HepG2 (cell line): ENCODE results near the gene DNAJA2. TPM values are rescaled to one million over a fixed set of nuclear protein-coding genes. Genes with fewer than 3 reads are reported as not detected.

Experiments used
- ATF7 ChIP-seq, 2 experiments: fragments of 450-650 bp in 1 of 2; sonication (generic) in 1 of 2; formaldehyde crosslinking in 1 of 2; IDR thresholded peaks; 2 replicates each; pipeline versions ENCODE4 v1.4.0 to v1.6.1; 2016 to 2020; ENCODE audit warnings: antibody characterized with exemption in 1 of 2, mild to moderate bottlenecking in 1 of 2, missing genetic modification reagents in 1 of 2
- ELF3 ChIP-seq: IDR thresholded peaks from 2 replicates; pipeline ENCODE4 v1.6.1; 2016; ENCODE audit warnings: missing genetic modification reagents, missing compliant biosample characterization
- FLYWCH1 ChIP-seq: sonication (generic); formaldehyde crosslinking; IDR thresholded peaks from 2 replicates; pipeline ENCODE4 v1.8.1; 2023; ENCODE audit warnings: mild to moderate bottlenecking, missing genetic modification reagents
- KLF13 ChIP-seq: sonication (generic); formaldehyde crosslinking; IDR thresholded peaks from 2 replicates; pipeline ENCODE4 v1.4.0; 2020; ENCODE audit warnings: mild to moderate bottlenecking, missing genetic modification reagents
- MED1 ChIP-seq: sonication (generic); formaldehyde crosslinking; IDR thresholded peaks from 2 replicates; pipeline ENCODE4 v1.4.0; 2020; ENCODE audit warnings: missing genetic modification reagents
- ZBTB39 ChIP-seq: sonication (generic); formaldehyde crosslinking; IDR thresholded peaks from 2 replicates; pipeline ENCODE4 v1.5.0; 2020; ENCODE audit warnings: missing genetic modification reagents
- ZFP91 ChIP-seq: sonication (generic); formaldehyde crosslinking; IDR thresholded peaks from 2 replicates; pipeline ENCODE4 v1.9.0; 2022; ENCODE audit warnings: missing genetic modification reagents, mild to moderate bottlenecking, borderline replicate concordance
- ZNF350 ChIP-seq: sonication (generic); formaldehyde crosslinking; IDR thresholded peaks from 2 replicates; pipeline ENCODE4 v1.4.0; 2020; ENCODE audit warnings: mild to moderate bottlenecking, low read depth, missing genetic modification reagents, borderline replicate concordance
- ZNF816 ChIP-seq: sonication (generic); formaldehyde crosslinking; IDR thresholded peaks from 2 replicates; pipeline ENCODE4 v1.8.0; 2022; ENCODE audit warnings: missing genetic modification reagents, mild to moderate bottlenecking, borderline replicate concordance
- polyA plus RNA-seq, 8 experiments: library from polyadenylated mRNA; depleted of rRNA in 3 of 8; stranded (reverse) in 7 of 8; unstranded in 1 of 8; fragments of >200 nt; fragmentation: Illumina TruSeq in 4 of 8; extraction: Trizol in 4 of 8; gene quantifications; 2 replicates each; pipeline versions ENCODE4 v1.2.1 to v1.2.3, GENCODE V29; 2011 to 2016; ENCODE audit warnings: low read depth in 4 of 8, missing spikeins in 1 of 8, mixed read lengths in 1 of 8; ENCODE audit not compliant: insufficient read depth in 1 of 8
- total RNA-seq, 5 experiments: library from RNA; depleted of rRNA; stranded (reverse); fragments of >200 nt; fragmentation: Illumina TruSeq; extraction: Trizol; gene quantifications; 2 replicates each; pipeline ENCODE4 v1.2.3, GENCODE V29; 2016; ENCODE audit warnings: low read depth in 1 of 5
- TF ChIP-seq, protein P1 (sequence below): IDR thresholded peaks from 2 replicates; pipeline ENCODE4 v1.6.1; 2012; ENCODE audit warnings: low read length, improper control_type of control experiment
- TF ChIP-seq, protein P2 (sequence below): fragments of 450-650 bp; IDR thresholded peaks from 2 replicates; pipeline ENCODE4 v1.6.1; 2017
- TF ChIP-seq, protein P3 (sequence below): sonication (generic); formaldehyde crosslinking; IDR thresholded peaks from 2 replicates; pipeline ENCODE4 v1.4.0; 2020; ENCODE audit warnings: missing genetic modification reagents

DNAJA2 gene
- total and polyA plus RNA-seq, 2 of the 13 experiments (the other 11 are each of a cell fraction or from before 2014, with no cell fraction given) = 25.4 to 176 TPM

GRCh38 chr16:46929378-46930332 is 43.8 kb downstream of the DNAJA2 start (continued):
- TF ChIP-seq ZNF816 (CRISPR knock-in tag) = no peak
- no peak for TF ChIP-seq ZBTB39 (CRISPR knock-in tag)
- TF ChIP-seq FLYWCH1 (CRISPR knock-in tag) = no peak
- TF ChIP-seq, protein P1, sequence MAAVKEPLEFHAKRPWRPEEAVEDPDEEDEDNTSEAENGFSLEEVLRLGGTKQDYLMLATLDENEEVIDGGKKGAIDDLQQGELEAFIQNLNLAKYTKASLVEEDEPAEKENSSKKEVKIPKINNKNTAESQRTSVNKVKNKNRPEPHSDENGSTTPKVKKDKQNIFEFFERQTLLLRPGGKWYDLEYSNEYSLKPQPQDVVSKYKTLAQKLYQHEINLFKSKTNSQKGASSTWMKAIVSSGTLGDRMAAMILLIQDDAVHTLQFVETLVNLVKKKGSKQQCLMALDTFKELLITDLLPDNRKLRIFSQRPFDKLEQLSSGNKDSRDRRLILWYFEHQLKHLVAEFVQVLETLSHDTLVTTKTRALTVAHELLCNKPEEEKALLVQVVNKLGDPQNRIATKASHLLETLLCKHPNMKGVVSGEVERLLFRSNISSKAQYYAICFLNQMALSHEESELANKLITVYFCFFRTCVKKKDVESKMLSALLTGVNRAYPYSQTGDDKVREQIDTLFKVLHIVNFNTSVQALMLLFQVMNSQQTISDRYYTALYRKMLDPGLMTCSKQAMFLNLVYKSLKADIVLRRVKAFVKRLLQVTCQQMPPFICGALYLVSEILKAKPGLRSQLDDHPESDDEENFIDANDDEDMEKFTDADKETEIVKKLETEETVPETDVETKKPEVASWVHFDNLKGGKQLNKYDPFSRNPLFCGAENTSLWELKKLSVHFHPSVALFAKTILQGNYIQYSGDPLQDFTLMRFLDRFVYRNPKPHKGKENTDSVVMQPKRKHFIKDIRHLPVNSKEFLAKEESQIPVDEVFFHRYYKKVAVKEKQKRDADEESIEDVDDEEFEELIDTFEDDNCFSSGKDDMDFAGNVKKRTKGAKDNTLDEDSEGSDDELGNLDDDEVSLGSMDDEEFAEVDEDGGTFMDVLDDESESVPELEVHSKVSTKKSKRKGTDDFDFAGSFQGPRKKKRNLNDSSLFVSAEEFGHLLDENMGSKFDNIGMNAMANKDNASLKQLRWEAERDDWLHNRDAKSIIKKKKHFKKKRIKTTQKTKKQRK = no peak
- peak; percentile 36 for TF ChIP-seq MED1 (CRISPR knock-in tag)
- peak; percentile 77; the same call in 1 of the 2 replicates for TF ChIP-seq ZFP91
- TF ChIP-seq, protein P2, sequence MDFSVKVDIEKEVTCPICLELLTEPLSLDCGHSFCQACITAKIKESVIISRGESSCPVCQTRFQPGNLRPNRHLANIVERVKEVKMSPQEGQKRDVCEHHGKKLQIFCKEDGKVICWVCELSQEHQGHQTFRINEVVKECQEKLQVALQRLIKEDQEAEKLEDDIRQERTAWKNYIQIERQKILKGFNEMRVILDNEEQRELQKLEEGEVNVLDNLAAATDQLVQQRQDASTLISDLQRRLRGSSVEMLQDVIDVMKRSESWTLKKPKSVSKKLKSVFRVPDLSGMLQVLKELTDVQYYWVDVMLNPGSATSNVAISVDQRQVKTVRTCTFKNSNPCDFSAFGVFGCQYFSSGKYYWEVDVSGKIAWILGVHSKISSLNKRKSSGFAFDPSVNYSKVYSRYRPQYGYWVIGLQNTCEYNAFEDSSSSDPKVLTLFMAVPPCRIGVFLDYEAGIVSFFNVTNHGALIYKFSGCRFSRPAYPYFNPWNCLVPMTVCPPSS = no peak
- TF ChIP-seq KLF13 (CRISPR knock-in tag) = no peak
- TF ChIP-seq, protein P3, sequence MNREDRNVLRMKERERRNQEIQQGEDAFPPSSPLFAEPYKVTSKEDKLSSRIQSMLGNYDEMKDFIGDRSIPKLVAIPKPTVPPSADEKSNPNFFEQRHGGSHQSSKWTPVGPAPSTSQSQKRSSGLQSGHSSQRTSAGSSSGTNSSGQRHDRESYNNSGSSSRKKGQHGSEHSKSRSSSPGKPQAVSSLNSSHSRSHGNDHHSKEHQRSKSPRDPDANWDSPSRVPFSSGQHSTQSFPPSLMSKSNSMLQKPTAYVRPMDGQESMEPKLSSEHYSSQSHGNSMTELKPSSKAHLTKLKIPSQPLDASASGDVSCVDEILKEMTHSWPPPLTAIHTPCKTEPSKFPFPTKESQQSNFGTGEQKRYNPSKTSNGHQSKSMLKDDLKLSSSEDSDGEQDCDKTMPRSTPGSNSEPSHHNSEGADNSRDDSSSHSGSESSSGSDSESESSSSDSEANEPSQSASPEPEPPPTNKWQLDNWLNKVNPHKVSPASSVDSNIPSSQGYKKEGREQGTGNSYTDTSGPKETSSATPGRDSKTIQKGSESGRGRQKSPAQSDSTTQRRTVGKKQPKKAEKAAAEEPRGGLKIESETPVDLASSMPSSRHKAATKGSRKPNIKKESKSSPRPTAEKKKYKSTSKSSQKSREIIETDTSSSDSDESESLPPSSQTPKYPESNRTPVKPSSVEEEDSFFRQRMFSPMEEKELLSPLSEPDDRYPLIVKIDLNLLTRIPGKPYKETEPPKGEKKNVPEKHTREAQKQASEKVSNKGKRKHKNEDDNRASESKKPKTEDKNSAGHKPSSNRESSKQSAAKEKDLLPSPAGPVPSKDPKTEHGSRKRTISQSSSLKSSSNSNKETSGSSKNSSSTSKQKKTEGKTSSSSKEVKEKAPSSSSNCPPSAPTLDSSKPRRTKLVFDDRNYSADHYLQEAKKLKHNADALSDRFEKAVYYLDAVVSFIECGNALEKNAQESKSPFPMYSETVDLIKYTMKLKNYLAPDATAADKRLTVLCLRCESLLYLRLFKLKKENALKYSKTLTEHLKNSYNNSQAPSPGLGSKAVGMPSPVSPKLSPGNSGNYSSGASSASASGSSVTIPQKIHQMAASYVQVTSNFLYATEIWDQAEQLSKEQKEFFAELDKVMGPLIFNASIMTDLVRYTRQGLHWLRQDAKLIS (CRISPR knock-in tag) = no peak
- TF ChIP-seq ATF7 (IDR thresholded peaks at IDR 0.05) = no peak
- TF ChIP-seq ATF7 (CRISPR knock-in tag; IDR thresholded peaks at IDR 0.05) = no peak
- peak; percentile 69; the same call in 1 of the 2 replicates for TF ChIP-seq ZNF350
- 0 out of 2 replicates have a peak, but pooled peaks have one; percentile 9 for TF ChIP-seq ELF3
